ENCODE measurements around the gene NUDT14.

Gene NUDT14

DNA sequence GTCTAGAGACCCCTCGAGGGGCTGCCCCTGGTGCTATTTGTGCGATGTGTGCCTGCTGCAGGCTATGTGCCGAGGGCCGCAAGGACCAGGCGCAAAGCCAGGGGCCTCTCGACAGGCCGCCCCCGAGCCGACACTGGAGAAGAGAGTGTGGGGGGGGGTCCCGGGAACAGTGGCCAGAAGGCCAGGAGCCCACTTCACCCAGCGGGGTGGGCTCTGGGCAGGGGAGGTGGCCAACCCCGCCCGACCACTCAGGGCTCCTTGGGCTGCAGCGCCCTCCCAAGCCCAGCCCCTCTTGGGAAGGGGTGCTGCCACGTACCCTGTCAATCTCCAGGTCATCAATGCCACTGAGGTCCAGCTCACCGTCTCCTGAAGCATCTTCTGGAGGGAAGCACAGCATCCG lies 38.6 kb upstream of the NUDT14 start:
- no peak overlapping the region for H3K4me3 ChIP-seq (ENCODE audit: low read length)
- no peaks in the 10 kb centered on the region for H3K4me1 ChIP-seq (ENCODE audit: control insufficient read depth, insufficient read depth, low read length)
- peaks cover 37% of the 10 kb centered on the region for H3K36me3 ChIP-seq (ENCODE audit: insufficient read depth, low read length)

DNA sequence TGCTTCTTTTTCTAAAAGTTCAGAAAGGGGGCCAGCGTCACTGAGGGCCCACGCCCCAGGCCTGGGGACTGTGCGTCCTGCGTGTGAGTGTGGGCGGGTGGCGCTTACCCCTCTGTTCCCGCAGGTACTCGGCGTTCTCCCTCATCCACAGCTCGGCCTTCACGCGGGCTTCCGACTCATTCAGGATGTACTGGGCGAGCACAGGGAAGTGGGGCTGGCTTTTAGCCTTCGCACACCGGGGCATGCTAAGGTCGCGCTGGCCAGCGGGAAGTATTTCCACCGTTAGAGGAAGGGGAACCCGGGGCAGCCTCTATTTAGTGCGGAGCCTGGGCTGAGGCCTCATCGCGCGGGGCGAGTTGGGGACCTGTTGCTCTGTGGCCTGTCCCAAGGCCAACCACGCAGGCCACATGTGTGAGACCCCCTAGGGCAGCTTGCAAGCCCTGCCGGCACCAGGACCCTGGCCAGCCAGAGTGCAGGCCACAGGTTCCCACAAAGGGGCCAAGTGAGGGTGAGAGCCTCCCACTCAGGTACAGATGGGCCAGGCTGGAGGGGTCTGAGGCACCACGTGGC lies 38.0 kb upstream of the NUDT14 start:
- H3K9me3 ChIP-seq (replicated peaks; ENCODE audit: low read length), result no peaks in the 10 kb centered on the region
- no peaks in the 10 kb centered on the region for H3K4me1 ChIP-seq (ENCODE audit: control insufficient read depth, insufficient read depth, low read length)
- no peaks in the 10 kb centered on the region for H3K27me3 ChIP-seq (ENCODE audit: control insufficient read depth, insufficient read depth, low read length)
- no peak overlapping the region for H3K9ac ChIP-seq (ENCODE audit: low read depth, low read length)
- no peak overlapping the region for H3K4me2 ChIP-seq (ENCODE audit: low read length)
- peaks cover 37% of the 10 kb centered on the region for H3K36me3 ChIP-seq (ENCODE audit: insufficient read depth, low read length)
- no peak overlapping the region for H3K4me3 ChIP-seq (ENCODE audit: low read length)

More for the DNA sequence above, 38.6 kb upstream of the NUDT14 start:
- Histone ChIP-seq H3K4me2 (ENCODE audit: low read length) (no peak overlapping the region), H3K9me3 (replicated peaks; ENCODE audit: low read length) (no peaks in the 10 kb centered on the region), H3K9ac (ENCODE audit: low read depth, low read length) (no peak overlapping the region), H3K27me3 (ENCODE audit: control insufficient read depth, insufficient read depth, low read length) (no peaks in the 10 kb centered on the region)

DNA sequence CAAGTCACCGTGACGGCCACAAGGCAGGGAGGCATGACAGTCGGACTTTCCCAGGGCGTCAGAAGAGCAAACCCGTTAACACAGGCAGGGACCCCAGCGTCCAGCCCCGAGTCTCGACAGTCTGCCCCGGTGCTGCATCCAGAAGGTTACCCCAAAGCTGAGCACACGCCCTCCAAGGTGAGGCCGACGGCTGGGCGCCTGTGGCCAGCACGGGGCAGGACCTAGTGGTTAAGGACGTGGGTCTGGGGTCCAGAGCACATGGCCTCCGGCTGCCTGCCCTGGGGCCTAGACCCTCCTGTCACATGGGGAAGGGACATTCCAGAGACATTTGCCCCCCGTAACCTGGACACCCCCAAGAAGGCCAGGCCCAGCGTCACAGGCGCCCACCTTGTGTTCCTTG lies 37.5 kb upstream of the NUDT14 start:
- Histone ChIP-seq H3K4me1 (ENCODE audit: control insufficient read depth, insufficient read depth, low read length) (no peaks in the 10 kb centered on the region), H3K9me3 (replicated peaks; ENCODE audit: low read length) (no peaks in the 10 kb centered on the region), H3K36me3 (ENCODE audit: insufficient read depth, low read length) (peaks cover 37% of the 10 kb centered on the region), H3K4me3 (ENCODE audit: low read length) (no peak overlapping the region), H3K27me3 (ENCODE audit: control insufficient read depth, insufficient read depth, low read length) (no peaks in the 10 kb centered on the region), H3K4me2 (ENCODE audit: low read length) (no peak overlapping the region), H3K9ac (ENCODE audit: low read depth, low read length) (no peak overlapping the region)

- H3K9ac ChIP-seq (ENCODE audit: low read depth, low read length), result no peak overlapping the region
- H3K4me2 ChIP-seq (ENCODE audit: low read length), result no peak overlapping the region
- no peak overlapping the region for H3K4me3 ChIP-seq (ENCODE audit: low read length)
- no peaks in the 10 kb centered on the region for H3K9me3 ChIP-seq (replicated peaks; ENCODE audit: low read length)
- no peaks in the 10 kb centered on the region for H3K4me1 ChIP-seq (ENCODE audit: control insufficient read depth, insufficient read depth, low read length)
- H3K36me3 ChIP-seq (ENCODE audit: insufficient read depth, low read length), result peaks cover 30% of the 10 kb centered on the region
- no peaks in the 10 kb centered on the region for H3K27me3 ChIP-seq (ENCODE audit: control insufficient read depth, insufficient read depth, low read length)
These were observed 36.7 kb upstream of the NUDT14 start for GRCh38 chr14:105217774-105218173.

DNA sequence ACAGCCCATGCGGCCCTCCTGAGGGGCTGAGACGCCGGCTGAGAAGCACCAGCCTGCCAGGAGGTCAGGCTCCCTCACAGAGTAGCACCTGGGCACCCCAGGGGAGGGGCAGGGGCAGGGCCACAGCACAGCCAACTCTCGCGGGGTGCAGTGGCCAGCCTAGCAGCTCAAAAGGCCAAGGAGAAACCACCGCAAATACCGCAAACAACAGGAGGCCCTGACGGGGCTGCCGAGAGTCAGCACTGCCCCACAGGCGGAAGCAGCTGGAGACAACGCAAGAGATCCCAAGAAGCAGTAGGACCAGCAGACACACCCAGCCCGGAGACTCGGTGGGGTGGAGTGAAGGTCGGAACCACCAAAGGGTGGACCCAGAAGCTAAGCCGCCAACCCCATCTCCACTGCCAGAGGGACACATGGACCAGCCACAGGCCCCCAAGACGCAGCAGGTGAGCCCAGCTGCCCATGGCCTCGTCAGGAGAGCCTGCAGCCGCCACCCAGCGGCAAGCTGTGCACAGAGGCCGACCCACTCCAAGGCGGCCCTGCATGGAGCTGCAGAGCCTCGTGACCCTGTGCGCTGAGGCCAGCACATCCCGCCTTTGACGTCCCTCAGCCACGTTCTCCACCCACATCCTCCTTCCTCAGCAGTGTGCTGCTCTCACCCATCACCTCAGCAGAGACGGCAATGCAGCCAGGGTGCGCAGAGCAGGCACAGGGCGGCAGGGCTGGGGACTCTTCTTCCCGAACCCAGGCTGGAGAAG lies 35.6 kb upstream of the NUDT14 start:
- Histone ChIP-seq H3K4me2 (ENCODE audit: low read length) (no peak overlapping the region), H3K9ac (ENCODE audit: low read depth, low read length) (no peak overlapping the region), H3K4me3 (ENCODE audit: low read length) (no peak overlapping the region), H3K36me3 (ENCODE audit: insufficient read depth, low read length) (peaks cover 23% of the 10 kb centered on the region), H3K4me1 (ENCODE audit: control insufficient read depth, insufficient read depth, low read length) (no peaks in the 10 kb centered on the region), H3K27me3 (ENCODE audit: control insufficient read depth, insufficient read depth, low read length) (no peaks in the 10 kb centered on the region), H3K9me3 (replicated peaks; ENCODE audit: low read length) (no peaks in the 10 kb centered on the region)

DNA sequence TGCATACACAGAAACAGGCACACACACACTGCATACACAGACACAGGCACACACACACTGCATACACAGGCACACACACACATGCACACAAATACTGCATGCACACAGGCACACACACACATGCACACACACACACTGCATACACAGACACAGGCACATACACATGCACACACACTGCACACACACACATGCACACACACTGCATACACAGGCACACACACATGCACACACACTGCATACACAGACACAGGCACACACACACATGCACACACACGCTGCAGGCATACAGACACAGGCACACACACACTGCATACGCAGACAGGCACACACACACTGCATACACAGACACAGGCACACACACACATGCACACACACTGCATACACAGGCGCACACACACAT lies 34.5 kb upstream of the NUDT14 start:
- Histone ChIP-seq H3K27me3 (ENCODE audit: control insufficient read depth, insufficient read depth, low read length) (no peaks in the 10 kb centered on the region), H3K4me2 (ENCODE audit: low read length) (no peak overlapping the region), H3K36me3 (ENCODE audit: insufficient read depth, low read length) (peaks cover 14% of the 10 kb centered on the region), H3K4me3 (ENCODE audit: low read length) (no peak overlapping the region), H3K9me3 (replicated peaks; ENCODE audit: low read length) (no peaks in the 10 kb centered on the region), H3K4me1 (ENCODE audit: control insufficient read depth, insufficient read depth, low read length) (no peaks in the 10 kb centered on the region), H3K9ac (ENCODE audit: low read depth, low read length) (no peak overlapping the region)

DNA sequence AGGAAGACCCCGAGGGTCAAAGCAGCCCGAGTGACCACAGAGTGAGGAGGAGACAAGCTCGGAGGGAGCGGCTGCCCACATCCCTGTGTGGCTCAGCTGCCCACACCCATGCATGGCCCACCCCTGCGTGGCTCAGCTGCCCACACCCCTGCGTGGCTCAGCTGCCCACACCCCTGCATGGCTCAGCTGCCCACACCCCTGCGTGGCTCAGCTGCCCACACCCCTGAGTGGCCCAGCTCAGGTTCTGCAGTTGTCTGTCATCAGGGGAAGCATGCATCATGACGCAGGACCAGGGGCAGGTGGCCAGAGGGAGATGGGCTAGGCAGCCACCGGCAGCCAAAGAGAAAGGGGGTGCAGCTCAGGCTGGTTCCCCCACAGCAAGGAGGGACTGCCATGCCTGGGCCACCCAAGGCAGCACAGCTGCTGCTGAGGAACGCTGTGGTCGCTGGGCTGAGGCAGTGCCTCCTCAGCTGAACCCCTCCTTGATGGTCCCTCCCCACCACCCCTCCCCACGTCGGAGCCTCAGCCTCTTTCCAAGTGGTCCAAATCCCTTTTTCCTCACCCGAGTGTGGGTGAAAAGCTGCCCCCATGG lies 33.3 kb upstream of the NUDT14 start:
- Histone ChIP-seq H3K4me3 (ENCODE audit: low read length) (no peak overlapping the region), H3K36me3 (ENCODE audit: insufficient read depth, low read length) (peaks cover 12% of the 10 kb centered on the region), H3K9me3 (replicated peaks; ENCODE audit: low read length) (no peaks in the 10 kb centered on the region), H3K4me2 (ENCODE audit: low read length) (no peak overlapping the region), H3K27me3 (ENCODE audit: control insufficient read depth, insufficient read depth, low read length) (no peaks in the 10 kb centered on the region), H3K4me1 (ENCODE audit: control insufficient read depth, insufficient read depth, low read length) (no peaks in the 10 kb centered on the region), H3K9ac (ENCODE audit: low read depth, low read length) (no peak overlapping the region)

GRCh38 chr14:105213361-105213760 lies 32.2 kb upstream of the NUDT14 start:
- H3K9ac ChIP-seq (ENCODE audit: low read depth, low read length), result no peak overlapping the region
- peaks cover 4% of the 10 kb centered on the region for H3K36me3 ChIP-seq (ENCODE audit: insufficient read depth, low read length)
- no peaks in the 10 kb centered on the region for H3K4me1 ChIP-seq (ENCODE audit: control insufficient read depth, insufficient read depth, low read length)
- H3K9me3 ChIP-seq (replicated peaks; ENCODE audit: low read length), result no peaks in the 10 kb centered on the region
- H3K4me3 ChIP-seq (ENCODE audit: low read length), result no peak overlapping the region
- no peaks in the 10 kb centered on the region for H3K27me3 ChIP-seq (ENCODE audit: control insufficient read depth, insufficient read depth, low read length)
- no peak overlapping the region for H3K4me2 ChIP-seq (ENCODE audit: low read length)

GRCh38 chr14:105212541-105213300 lies 31.6 kb upstream of the NUDT14 start:
- no peak overlapping the region for H3K4me3 ChIP-seq (ENCODE audit: low read length)
- no peak overlapping the region for H3K9ac ChIP-seq (ENCODE audit: low read depth, low read length)
- no peak overlapping the region for H3K4me2 ChIP-seq (ENCODE audit: low read length)
- H3K36me3 ChIP-seq (ENCODE audit: insufficient read depth, low read length), result peaks cover 4% of the 10 kb centered on the region
- no peaks in the 10 kb centered on the region for H3K27me3 ChIP-seq (ENCODE audit: control insufficient read depth, insufficient read depth, low read length)
- no peaks in the 10 kb centered on the region for H3K9me3 ChIP-seq (replicated peaks; ENCODE audit: low read length)
- H3K4me1 ChIP-seq (ENCODE audit: control insufficient read depth, insufficient read depth, low read length), result no peaks in the 10 kb centered on the region

GRCh38 chr14:105211758-105212089 lies 30.6 kb upstream of the NUDT14 start:
- H3K4me3 ChIP-seq (ENCODE audit: low read length), result no peak overlapping the region
- H3K36me3 ChIP-seq (ENCODE audit: insufficient read depth, low read length), result no peaks in the 10 kb centered on the region
- no peak overlapping the region for H3K4me2 ChIP-seq (ENCODE audit: low read length)
- H3K9me3 ChIP-seq (replicated peaks; ENCODE audit: low read length), result no peaks in the 10 kb centered on the region
- no peak overlapping the region for H3K9ac ChIP-seq (ENCODE audit: low read depth, low read length)
- H3K27me3 ChIP-seq (ENCODE audit: control insufficient read depth, insufficient read depth, low read length), result no peaks in the 10 kb centered on the region
- H3K4me1 ChIP-seq (ENCODE audit: control insufficient read depth, insufficient read depth, low read length), result no peaks in the 10 kb centered on the region

DNA sequence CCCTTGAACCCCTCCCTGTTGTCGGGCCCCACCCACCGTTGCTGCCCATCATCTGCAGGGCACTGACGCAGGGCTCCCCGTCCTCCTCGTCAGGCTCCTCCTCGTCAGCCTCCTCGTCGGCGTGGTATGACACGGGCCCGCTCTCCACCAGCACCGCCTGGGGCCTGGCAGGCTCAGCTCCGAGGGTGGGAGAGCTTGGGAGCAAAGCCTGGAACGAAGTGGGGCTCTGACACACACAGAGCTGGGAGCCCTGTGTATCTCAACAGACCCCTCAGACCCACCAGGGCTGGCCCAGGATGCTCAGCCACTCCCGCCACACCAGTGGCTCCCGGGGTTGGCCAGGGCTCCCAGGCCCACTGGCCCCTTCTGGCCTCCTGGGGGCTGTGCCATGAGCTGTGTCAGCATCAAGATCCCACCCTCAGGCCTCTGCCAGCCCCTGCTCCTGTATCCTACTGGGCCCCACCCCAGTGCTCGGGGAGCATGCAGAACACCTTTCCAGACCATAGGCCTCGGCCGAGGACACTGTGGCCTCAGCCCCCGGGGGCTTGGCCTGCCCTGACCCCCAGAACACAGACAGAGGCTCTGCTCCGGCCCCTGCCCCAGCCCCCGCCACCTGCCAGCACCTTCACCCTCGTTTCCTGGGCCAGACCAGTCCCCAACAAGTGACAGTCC lies 30.1 kb upstream of the NUDT14 start:
- no peak overlapping the region for H3K4me3 ChIP-seq (ENCODE audit: low read length)
- no peaks in the 10 kb centered on the region for H3K36me3 ChIP-seq (ENCODE audit: insufficient read depth, low read length)
- no peak overlapping the region for H3K9ac ChIP-seq (ENCODE audit: low read depth, low read length)
- no peaks in the 10 kb centered on the region for H3K27me3 ChIP-seq (ENCODE audit: control insufficient read depth, insufficient read depth, low read length)
- H3K9me3 ChIP-seq (replicated peaks; ENCODE audit: low read length), result no peaks in the 10 kb centered on the region
- H3K4me1 ChIP-seq (ENCODE audit: control insufficient read depth, insufficient read depth, low read length), result no peaks in the 10 kb centered on the region
- H3K4me2 ChIP-seq (ENCODE audit: low read length), result no peak overlapping the region
